GM12873 (cell line): ENCODE results near the gene RAI2.

ENCODE experiments used
- TF ChIP-seq, protein P1 (sequence below): IDR thresholded peaks from 2 replicates; pipeline ENCODE4 v1.5.1; 2012; ENCODE audit warnings: low read depth, mild to moderate bottlenecking, moderate library complexity, low read length, control low read depth; ENCODE audit not compliant: insufficient read depth; ENCODE audit errors: missing control alignments

RAI2 gene

DNA sequence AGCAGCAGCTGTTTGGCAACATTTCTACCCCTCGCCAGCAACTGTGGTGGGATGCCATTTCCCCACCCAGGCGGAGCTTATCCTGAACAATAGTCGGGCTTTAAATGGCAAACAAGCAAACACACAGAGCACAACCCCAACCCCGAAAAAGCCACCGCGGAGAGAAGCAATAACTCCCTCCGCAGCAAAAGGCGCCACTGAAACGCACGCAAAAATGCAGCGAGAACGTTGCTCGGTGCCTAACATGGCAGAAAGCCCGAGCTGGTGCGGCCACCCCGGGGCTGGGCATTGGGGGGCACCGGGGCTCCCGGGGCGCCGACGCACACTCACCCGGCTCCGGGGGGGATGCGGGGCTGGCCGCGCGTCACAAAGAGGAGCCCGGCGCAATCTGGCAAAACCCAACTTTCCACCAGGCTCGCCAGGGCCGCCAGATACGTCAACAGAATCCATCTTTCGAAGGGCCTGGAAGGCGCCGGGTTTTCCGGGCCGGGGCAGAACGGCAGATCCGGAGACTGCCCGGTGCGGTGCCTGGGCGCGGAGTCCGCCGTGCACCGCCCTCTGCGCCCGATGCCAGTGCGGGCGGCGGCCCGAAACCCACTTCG, 818 bp downstream of the RAI2 start:
- TF ChIP-seq, protein P1, sequence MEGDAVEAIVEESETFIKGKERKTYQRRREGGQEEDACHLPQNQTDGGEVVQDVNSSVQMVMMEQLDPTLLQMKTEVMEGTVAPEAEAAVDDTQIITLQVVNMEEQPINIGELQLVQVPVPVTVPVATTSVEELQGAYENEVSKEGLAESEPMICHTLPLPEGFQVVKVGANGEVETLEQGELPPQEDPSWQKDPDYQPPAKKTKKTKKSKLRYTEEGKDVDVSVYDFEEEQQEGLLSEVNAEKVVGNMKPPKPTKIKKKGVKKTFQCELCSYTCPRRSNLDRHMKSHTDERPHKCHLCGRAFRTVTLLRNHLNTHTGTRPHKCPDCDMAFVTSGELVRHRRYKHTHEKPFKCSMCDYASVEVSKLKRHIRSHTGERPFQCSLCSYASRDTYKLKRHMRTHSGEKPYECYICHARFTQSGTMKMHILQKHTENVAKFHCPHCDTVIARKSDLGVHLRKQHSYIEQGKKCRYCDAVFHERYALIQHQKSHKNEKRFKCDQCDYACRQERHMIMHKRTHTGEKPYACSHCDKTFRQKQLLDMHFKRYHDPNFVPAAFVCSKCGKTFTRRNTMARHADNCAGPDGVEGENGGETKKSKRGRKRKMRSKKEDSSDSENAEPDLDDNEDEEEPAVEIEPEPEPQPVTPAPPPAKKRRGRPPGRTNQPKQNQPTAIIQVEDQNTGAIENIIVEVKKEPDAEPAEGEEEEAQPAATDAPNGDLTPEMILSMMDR: no peak

DNA sequence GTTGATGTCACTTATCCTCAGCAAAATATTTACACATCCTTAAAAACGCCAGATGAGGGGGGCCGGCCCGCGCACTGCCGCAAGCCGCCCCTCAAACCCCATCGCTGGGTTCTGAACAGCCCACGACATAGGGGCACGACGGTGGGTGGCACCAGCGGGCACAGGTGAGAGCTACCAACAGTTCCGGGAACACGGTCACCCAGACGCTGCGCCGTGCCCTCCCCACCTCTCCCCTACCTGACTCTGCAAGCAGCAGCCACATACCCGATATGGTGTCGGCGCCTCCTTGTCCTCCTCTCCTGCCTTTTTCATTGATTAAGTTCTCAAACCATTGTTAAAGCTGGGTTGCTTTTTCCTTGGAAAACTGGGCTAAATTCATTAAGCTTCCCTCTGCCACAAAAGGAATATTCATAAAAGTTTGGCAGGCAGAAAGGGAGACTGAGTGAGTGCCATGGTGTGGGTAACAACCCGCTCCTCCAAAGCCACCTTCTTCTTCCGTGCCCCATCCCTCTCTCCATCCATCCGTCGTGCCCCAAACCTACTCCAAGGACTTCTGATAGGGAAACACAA, 1.4 kb downstream of the RAI2 start:
- TF ChIP-seq, protein P1: no peak

DNA sequence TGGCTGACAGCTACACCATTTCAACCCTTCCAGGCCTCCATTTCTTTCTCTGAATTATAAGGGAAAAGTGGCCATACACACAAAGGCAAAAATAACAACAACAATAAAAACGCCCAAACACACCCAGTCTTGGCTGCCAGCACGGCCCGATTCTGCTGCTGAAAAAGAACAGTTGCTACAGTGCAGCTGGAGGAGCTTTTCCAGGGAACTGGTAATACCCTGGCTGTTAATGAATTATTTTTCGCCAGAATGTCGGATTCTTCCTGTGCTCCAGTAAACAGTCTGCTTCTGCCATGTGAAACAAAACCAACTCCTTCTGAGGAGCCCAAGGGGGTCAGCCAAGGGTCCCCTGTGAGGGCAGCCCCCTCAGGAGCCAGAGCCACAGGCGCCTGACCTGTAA, 6.6 kb downstream of the RAI2 start:
- TF ChIP-seq, protein P1: no peak

DNA sequence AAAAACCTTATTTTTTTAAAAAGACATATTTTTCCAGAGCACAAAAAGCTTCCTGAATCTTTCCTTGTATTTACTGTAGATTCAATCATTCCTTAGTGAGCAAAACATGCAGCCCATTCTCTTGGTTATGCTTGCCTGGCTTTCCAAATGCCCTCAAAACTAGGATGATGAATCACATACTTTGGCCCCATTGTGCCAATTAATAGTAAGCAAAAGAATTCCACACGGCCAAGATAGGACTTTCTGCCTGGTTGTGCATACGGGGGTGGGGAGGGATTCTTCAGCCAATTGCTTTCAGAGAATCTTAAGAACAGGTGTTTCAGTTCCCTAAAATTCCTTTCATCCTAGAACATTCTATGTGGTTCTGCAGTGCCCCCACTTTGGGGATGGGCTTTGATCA, 7.0 kb downstream of the RAI2 start:
- TF ChIP-seq, protein P1: no peak

DNA sequence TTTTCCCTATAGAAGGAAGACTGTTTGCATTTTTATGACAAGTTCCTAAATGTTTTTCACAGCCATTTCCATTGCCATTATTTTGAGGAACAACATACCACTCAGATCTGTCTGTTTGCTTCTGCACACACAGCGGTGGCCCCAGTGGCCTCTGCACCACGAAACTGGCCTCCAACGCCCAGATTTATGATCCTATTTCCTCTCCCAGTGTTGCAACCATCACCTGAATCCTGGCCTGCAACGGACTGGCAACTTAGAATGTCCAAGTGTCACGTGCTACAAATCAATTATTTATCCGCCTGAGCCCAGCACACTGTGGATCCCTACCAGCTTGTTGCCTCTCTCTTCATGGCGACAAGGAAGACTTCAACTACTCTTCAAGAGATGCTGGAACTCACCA, 9.2 kb downstream of the RAI2 start:
- TF ChIP-seq, protein P1: no peak

DNA sequence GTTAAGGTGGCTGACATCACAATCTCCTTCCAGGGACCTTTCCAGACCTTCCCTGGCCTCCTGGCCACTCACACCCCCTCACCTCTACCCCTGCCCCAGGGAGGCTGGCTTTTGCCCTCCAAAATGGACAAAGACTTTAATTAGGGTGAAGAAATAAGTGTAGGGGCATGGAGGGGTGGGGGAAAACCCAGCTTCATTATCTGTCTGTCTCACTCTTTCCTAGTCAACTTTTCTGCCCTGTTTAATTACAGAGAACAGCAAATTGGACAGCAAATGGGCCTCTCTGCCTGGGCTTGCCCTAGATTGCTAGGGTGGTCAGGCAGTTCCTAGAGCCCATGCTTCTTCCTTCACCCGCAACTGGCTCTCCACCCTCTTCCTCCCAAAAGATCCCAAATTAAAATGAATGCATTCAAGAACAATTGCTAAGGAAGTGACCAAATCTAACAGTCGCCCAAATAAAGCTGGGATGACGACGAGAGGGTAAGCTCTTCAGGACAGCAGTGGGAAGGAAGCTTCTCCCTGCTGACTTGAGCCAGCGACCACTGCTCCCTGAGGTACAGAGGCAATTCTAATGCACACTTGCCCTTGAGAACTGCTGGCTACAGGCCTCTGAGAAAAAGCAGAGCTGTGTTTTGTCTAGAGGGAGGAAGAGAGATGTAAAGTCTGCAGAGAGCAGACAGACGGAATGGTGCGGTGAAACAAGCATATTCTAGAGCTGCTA, 12.4 kb downstream of the RAI2 start:
- TF ChIP-seq, protein P1: no peak

DNA sequence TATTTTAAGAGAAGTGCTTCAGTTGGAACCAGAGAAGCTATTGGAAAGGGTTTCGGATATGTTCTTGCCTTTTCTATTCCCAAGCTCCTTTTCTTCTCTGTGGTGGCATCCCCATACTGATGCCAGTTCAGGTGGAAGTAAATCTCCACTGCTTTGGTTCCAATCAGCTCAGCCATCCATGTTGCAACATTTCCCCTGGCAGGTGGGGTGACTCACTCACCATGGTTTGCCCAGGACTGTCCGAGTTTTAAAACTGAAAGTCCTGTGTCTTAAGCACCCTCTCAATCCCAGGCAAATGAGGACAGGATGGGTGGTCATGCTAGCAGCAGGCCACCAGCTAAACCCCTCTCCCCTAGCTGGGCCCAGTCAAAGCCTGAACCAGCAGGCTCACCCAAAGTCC, 15.1 kb downstream of the RAI2 start:
- TF ChIP-seq, protein P1: no peak
